ENCODE results near the gene CLMN. TPM values are rescaled to one million over a fixed set of nuclear protein-coding genes. Genes with fewer than 3 reads are reported as not detected.

Gene CLMN
- total and polyA plus RNA-seq, 9 of the 15 experiments (the other 6 are each of a cell fraction or from before 2014, with no cell fraction given): 0.01 to 0.18 (median 0.07) TPM; not detected in 4

- in situ Hi-C loops (cut with MboI) (no loop called here), intact Hi-C loops (cut with micrococcal nuclease) (loop anchor here (10.0 kb wide), 1 partner anchor 104 kb away; no protein-coding TSS in a partner anchor)
- ChIA-PET CTCF (ENCODE audit: low intra/inter-chr PET ratio) (no interaction called here), POLR2A (no interaction called here)
- H3K4me3 ChIP-seq: no peak overlapping the region
- H2AFZ ChIP-seq (ENCODE audit: low read depth, low read length): no peak overlapping the region
- no peak overlapping the region for H3K4me2 ChIP-seq (ENCODE audit: insufficient read depth, low read length)
- no peaks in the 10 kb centered on the region for H3K79me2 ChIP-seq (ENCODE audit: control insufficient read depth, insufficient read depth, low read length)
- H3K9me1 ChIP-seq (ENCODE audit: control insufficient read depth, insufficient read depth, low read length): no peaks in the 10 kb centered on the region
- DNase-seq (ENCODE audit: extremely low read depth in 1 of 4, low spot score in 3 of 4): no peak
- no peaks in the 10 kb centered on the region for H3K36me3 ChIP-seq (ENCODE audit: control insufficient read depth, insufficient read depth, low read length)
- H4K20me1 ChIP-seq (replicated peaks; ENCODE audit: control insufficient read depth, insufficient read depth, low read length): no peaks in the 10 kb centered on the region
- peaks cover 3 to 7% of the 10 kb centered on the region in 2 experiments; a peak in 3 of 5 replicates for H3K27me3 ChIP-seq (ENCODE audit: control insufficient read depth in 2 of 2, insufficient read depth in 2 of 2, low read length in 2 of 2)
- no peak for ATAC-seq
- H3K27ac ChIP-seq (ENCODE audit: extremely low read depth, low read depth, low read length): no peak overlapping the region
- H3K9me3 ChIP-seq (replicated peaks; ENCODE audit: control insufficient read depth, insufficient read depth, low read depth, low read length): no peaks in the 10 kb centered on the region
- H3K9ac ChIP-seq (ENCODE audit: insufficient read depth in 1 of 2, low read depth in 2 of 2, low read length in 2 of 2): no peak overlapping the region
- H3K4me1 ChIP-seq (replicated peaks in 1 of 2; ENCODE audit: control insufficient read depth in 2 of 2, insufficient read depth in 2 of 2, low read length in 2 of 2): no peaks in the 10 kb centered on the region
- no TSS peak for BruUV-seq (replicated peaks)
- FAIRE-seq: no peak
- 0% methylated on average over 7 of the region's 9 CpGs for WGBS (ENCODE audit: insufficient coverage, low coverage, missing lambda C conversion rate)
- TF ChIP-seq NFYB (IDR thresholded peaks at IDR 0.05; ENCODE audit: extremely low read depth, insufficient read length) (no peak), ZBTB26 (CRISPR knock-in tag; IDR thresholded peaks at IDR 0.05) (no peak), SIN3A (IDR thresholded peaks at IDR 0.05; ENCODE audit: borderline replicate concordance in 2 of 2, control insufficient read depth in 1 of 2, low read depth in 2 of 2, low read length in 2 of 2) (no peak), PCBP1 (IDR thresholded peaks at IDR 0.05; ENCODE audit: low read depth, low read length, poor library complexity, severe bottlenecking) (no peak), NCOA1 (IDR thresholded peaks at IDR 0.05; ENCODE audit: low read depth) (no peak), ZNF212 (CRISPR knock-in tag; IDR thresholded peaks at IDR 0.05) (no peak), ZNF551 (CRISPR knock-in tag; IDR thresholded peaks at IDR 0.05) (no peak), ELF2 (CRISPR knock-in tag; IDR thresholded peaks at IDR 0.05) (no peak), TRIM25 (IDR thresholded peaks at IDR 0.05; ENCODE audit: borderline replicate concordance) (no peak), SOX6 (IDR thresholded peaks at IDR 0.05) (no peak), ZFPM2 (CRISPR knock-in tag; IDR thresholded peaks at IDR 0.05) (no peak), EHMT2 (IDR thresholded peaks at IDR 0.05) (no peak)
Measured at GRCh38 chr14:95198320-95198719, 121.4 kb downstream of the CLMN start.

All from K562 (cell line).